GM19438 (cell line): ENCODE results near the gene EFCAB8.

ENCODE experiments used
- ATAC-seq: cut with Tn5 transposase; IDR thresholded peaks from one replicate; pipeline ENCODE4 v1.9.1; 2021; ENCODE audit warnings: low read depth; ENCODE audit not compliant: unreplicated experiment

Gene EFCAB8

GRCh38 chr20:32984196-32984595 is 125.5 kb downstream of the EFCAB8 start:
- no peak for ATAC-seq

- ATAC-seq, result no peak
These were observed 126.1 kb downstream of the EFCAB8 start for GRCh38 chr20:32984631-32985354.

GRCh38 chr20:32985596-32985995 is 126.9 kb downstream of the EFCAB8 start:
- no peak for ATAC-seq

- no peak for ATAC-seq
These were observed 127.7 kb downstream of the EFCAB8 start for GRCh38 chr20:32986331-32986966.

- ATAC-seq, result no peak
These were observed 128.5 kb downstream of the EFCAB8 start for GRCh38 chr20:32987044-32987825.

GRCh38 chr20:32988008-32988407 is 129.3 kb downstream of the EFCAB8 start:
- ATAC-seq, result no peak

GRCh38 chr20:32989507-32990283 is 131.0 kb downstream of the EFCAB8 start:
- ATAC-seq, result no peak

GRCh38 chr20:32990426-32990825 is 131.7 kb downstream of the EFCAB8 start:
- ATAC-seq, result no peak

- ATAC-seq, result no peak
These were observed 132.7 kb downstream of the EFCAB8 start for GRCh38 chr20:32991383-32991782.

- no peak for ATAC-seq
These were observed 133.3 kb downstream of the EFCAB8 start for GRCh38 chr20:32991792-32992641.

GRCh38 chr20:32993496-32994050 is 134.8 kb downstream of the EFCAB8 start:
- ATAC-seq, result no peak

- no peak for ATAC-seq
These were observed 137.1 kb downstream of the EFCAB8 start for GRCh38 chr20:32995802-32996201.

GRCh38 chr20:32997431-32997830 is 138.7 kb downstream of the EFCAB8 start:
- no peak for ATAC-seq

- no peak for ATAC-seq
These were observed 141.0 kb downstream of the EFCAB8 start for GRCh38 chr20:32999603-33000250.

- no peak for ATAC-seq
These were observed 142.2 kb downstream of the EFCAB8 start for GRCh38 chr20:33000802-33001466.

- no peak for ATAC-seq
These were observed 143.5 kb downstream of the EFCAB8 start for GRCh38 chr20:33002087-33002808.

GRCh38 chr20:33004141-33004751 is 145.5 kb downstream of the EFCAB8 start, which contains the start of gene SUN5:
Gene SUN5 (minus strand): TSS chr20:33004433. CDS start chr20:33004340, 93 bp downstream.
- no peak for ATAC-seq
